GM18505 (cell line): ENCODE measurements around the gene GNAI2.
"Not testable (repeated sequence)": the region's sequence is repeated elsewhere in the genome, so short reads cannot be mapped to it uniquely, and the experiment has no call there.

Experiments
- ATAC-seq: cut with Tn5 transposase; IDR thresholded peaks from one replicate; pipeline ENCODE4 v1.9.1; 2021; ENCODE audit not compliant: unreplicated experiment
- POLR2A ChIP-seq: IDR thresholded peaks from 4 replicates; pipeline ENCODE4 v1.6.1; 2011; ENCODE audit warnings: borderline replicate concordance; ENCODE audit not compliant: insufficient read depth, insufficient read length; ENCODE audit errors: extremely low read depth

Gene GNAI2

GRCh38 chr3:50266836-50267235 lies 30.8 kb downstream of the GNAI2 start:
- no peak for TF ChIP-seq POLR2A
- ATAC-seq: no peak

GRCh38 chr3:50267280-50267913 lies 31.4 kb downstream of the GNAI2 start:
- ATAC-seq: no peak
- TF ChIP-seq POLR2A: no peak

- no peak for ATAC-seq
- TF ChIP-seq POLR2A: no peak
These were observed 32.3 kb downstream of the GNAI2 start for GRCh38 chr3:50268276-50268675.

- TF ChIP-seq POLR2A: no peak
- no peak for ATAC-seq
These were observed 32.9 kb downstream of the GNAI2 start, which contains the start of gene SEMA3B for GRCh38 chr3:50268703-50269451. TSS of gene SEMA3B (plus strand) at chr3:50269147. CDS start at chr3:50269241, 94 bp downstream.

GRCh38 chr3:50269460-50269859 lies 33.5 kb downstream of the GNAI2 start:
- TF ChIP-seq POLR2A: no peak
- ATAC-seq: no peak

GRCh38 chr3:50269977-50270413 lies 34.0 kb downstream of the GNAI2 start:
- TF ChIP-seq POLR2A: no peak
- ATAC-seq: no peak

GRCh38 chr3:50270422-50271224 lies 34.6 kb downstream of the GNAI2 start:
- ATAC-seq: no peak
- no peak for TF ChIP-seq POLR2A

- no peak for ATAC-seq
- no peak for TF ChIP-seq POLR2A
These were observed 35.4 kb downstream of the GNAI2 start for GRCh38 chr3:50271314-50271936.

GRCh38 chr3:50272538-50272910 lies 36.5 kb downstream of the GNAI2 start:
- ATAC-seq: not testable (repeated sequence)

- TF ChIP-seq POLR2A: no peak
- peak; percentile 70 for ATAC-seq
These were observed 37.1 kb downstream of the GNAI2 start for GRCh38 chr3:50272911-50273688.

GRCh38 chr3:50273689-50274065 lies 37.7 kb downstream of the GNAI2 start:
- ATAC-seq: no peak
- no peak for TF ChIP-seq POLR2A

GRCh38 chr3:50274371-50275104 lies 38.5 kb downstream of the GNAI2 start:
- ATAC-seq: no peak
- TF ChIP-seq POLR2A: no peak
